HG03066 (cell line): ENCODE data around the gene TSPAN14.

ENCODE experiments used
- ATAC-seq: cut with Tn5 transposase; IDR thresholded peaks from one replicate; pipeline ENCODE4 v1.9.1; 2021; ENCODE audit warnings: low read depth; ENCODE audit not compliant: unreplicated experiment

TSPAN14 gene

GRCh38 chr10:80421707-80422536 is 32.2 kb upstream of the TSPAN14 start:
- peak; percentile 95 for ATAC-seq

GRCh38 chr10:80425901-80426300 is 28.2 kb upstream of the TSPAN14 start:
- ATAC-seq, result no peak

GRCh38 chr10:80427541-80427940 is 26.6 kb upstream of the TSPAN14 start:
- ATAC-seq, result no peak

GRCh38 chr10:80429521-80429973 is 24.6 kb upstream of the TSPAN14 start:
- ATAC-seq, result no peak

GRCh38 chr10:80433134-80433533 is 21.0 kb upstream of the TSPAN14 start:
- ATAC-seq, result no peak

GRCh38 chr10:80436446-80437098 is 17.5 kb upstream of the TSPAN14 start:
- ATAC-seq, result no peak

GRCh38 chr10:80437227-80437626 is 16.9 kb upstream of the TSPAN14 start:
- no peak for ATAC-seq

GRCh38 chr10:80441831-80442230 is 12.3 kb upstream of the TSPAN14 start:
- ATAC-seq, result no peak

GRCh38 chr10:80442879-80443278 is 11.2 kb upstream of the TSPAN14 start:
- ATAC-seq, result no peak

- peak; percentile 56 for ATAC-seq
These were observed 10.6 kb upstream of the TSPAN14 start for GRCh38 chr10:80443531-80443974.

GRCh38 chr10:80444124-80444523 is 10.0 kb upstream of the TSPAN14 start:
- no peak for ATAC-seq

- peak; percentile 74 for ATAC-seq
These were observed 9.3 kb upstream of the TSPAN14 start for GRCh38 chr10:80444646-80445319.

- no peak for ATAC-seq
These were observed 6.5 kb upstream of the TSPAN14 start for GRCh38 chr10:80447436-80448190.

GRCh38 chr10:80448209-80448942 is 5.7 kb upstream of the TSPAN14 start:
- no peak for ATAC-seq

GRCh38 chr10:80449520-80449919 is 4.6 kb upstream of the TSPAN14 start:
- ATAC-seq, result no peak

- ATAC-seq, result no peak
These were observed 3.0 kb upstream of the TSPAN14 start for GRCh38 chr10:80451132-80451531.

GRCh38 chr10:80452069-80452468 is 2.0 kb upstream of the TSPAN14 start:
- ATAC-seq, result no peak

GRCh38 chr10:80452640-80453039 is 1.5 kb upstream of the TSPAN14 start:
- no peak for ATAC-seq

GRCh38 chr10:80453056-80453841 is 861 bp upstream of the TSPAN14 start:
- ATAC-seq, result no peak
